ENCODE data around the gene ADGRL1. TPM values are rescaled to one million over a fixed set of nuclear protein-coding genes. Genes with fewer than 3 reads are reported as not detected.
"Not testable (repeated sequence)": the region's sequence is repeated elsewhere in the genome, so short reads cannot be mapped to it uniquely, and the experiment has no call there.

The ADGRL1 gene
- total and polyA plus RNA-seq, 9 of the 15 experiments (the other 6 are each of a cell fraction or from before 2014, with no cell fraction given): 0.14 to 37.0 (median 8.6) TPM

DNA sequence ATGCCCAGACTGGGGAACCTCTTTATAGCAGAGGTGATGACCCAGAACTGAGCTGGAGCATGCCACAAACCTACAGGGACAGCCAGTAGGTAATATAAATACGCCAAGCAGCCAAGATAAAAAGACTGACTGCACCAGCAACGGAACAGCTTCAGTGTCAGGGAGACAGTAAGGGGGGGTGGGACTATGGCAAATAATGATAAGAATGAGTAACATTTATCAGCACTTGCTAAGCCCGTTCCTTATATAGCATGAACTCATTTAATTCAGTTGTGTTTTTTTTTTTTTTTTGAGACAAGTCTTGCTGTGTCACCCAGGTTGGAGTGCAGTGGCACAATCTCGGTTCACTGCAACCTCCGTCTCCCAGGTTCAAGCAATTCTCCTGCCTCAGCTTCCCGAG is 20.5 kb upstream of the ADGRL1 start (continued):
- TF ChIP-seq MYNN (IDR thresholded peaks at IDR 0.05) (0 out of 2 replicates have a peak, but pooled peaks have one; percentile 37), HDAC3 (IDR thresholded peaks at IDR 0.05; ENCODE audit: borderline replicate concordance, partially characterized antibody) (peak; percentile 25), JUND (IDR thresholded peaks at IDR 0.05; ENCODE audit: borderline replicate concordance, low read depth, low read length) (peak; percentile 45; the same call in 1 of the 2 replicates), POLR2AphosphoS5 (IDR thresholded peaks at IDR 0.05; ENCODE audit: control insufficient read depth, insufficient read depth, low read depth, low read length) (peak; percentile 50; the same call in 1 of the 2 replicates), CBFA2T3 (IDR thresholded peaks at IDR 0.05) (peak; percentile 80), TCF3 (CRISPR knock-in tag; IDR thresholded peaks at IDR 0.05) (peak; percentile 77), FOSL1 (tag; conservative IDR thresholded peaks at IDR 0.05) (peak; percentile 80), CBFA2T2 (conservative IDR thresholded peaks at IDR 0.05) (peak; percentile 61), TAL1 (IDR thresholded peaks at IDR 0.05) (peak; percentile 47; the same call in 1 of the 2 replicates)
- not testable (repeated sequence) for TF ChIP-seq MYNN (CRISPR knock-in tag; IDR thresholded peaks at IDR 0.05); JUND (tag; IDR thresholded peaks at IDR 0.05; ENCODE audit: borderline replicate concordance, low read depth, low read length)
- TF ChIP-seq, protein P1, sequence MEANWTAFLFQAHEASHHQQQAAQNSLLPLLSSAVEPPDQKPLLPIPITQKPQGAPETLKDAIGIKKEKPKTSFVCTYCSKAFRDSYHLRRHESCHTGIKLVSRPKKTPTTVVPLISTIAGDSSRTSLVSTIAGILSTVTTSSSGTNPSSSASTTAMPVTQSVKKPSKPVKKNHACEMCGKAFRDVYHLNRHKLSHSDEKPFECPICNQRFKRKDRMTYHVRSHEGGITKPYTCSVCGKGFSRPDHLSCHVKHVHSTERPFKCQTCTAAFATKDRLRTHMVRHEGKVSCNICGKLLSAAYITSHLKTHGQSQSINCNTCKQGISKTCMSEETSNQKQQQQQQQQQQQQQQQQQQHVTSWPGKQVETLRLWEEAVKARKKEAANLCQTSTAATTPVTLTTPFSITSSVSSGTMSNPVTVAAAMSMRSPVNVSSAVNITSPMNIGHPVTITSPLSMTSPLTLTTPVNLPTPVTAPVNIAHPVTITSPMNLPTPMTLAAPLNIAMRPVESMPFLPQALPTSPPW (CRISPR knock-in tag; IDR thresholded peaks at IDR 0.05): peak; percentile 76

DNA sequence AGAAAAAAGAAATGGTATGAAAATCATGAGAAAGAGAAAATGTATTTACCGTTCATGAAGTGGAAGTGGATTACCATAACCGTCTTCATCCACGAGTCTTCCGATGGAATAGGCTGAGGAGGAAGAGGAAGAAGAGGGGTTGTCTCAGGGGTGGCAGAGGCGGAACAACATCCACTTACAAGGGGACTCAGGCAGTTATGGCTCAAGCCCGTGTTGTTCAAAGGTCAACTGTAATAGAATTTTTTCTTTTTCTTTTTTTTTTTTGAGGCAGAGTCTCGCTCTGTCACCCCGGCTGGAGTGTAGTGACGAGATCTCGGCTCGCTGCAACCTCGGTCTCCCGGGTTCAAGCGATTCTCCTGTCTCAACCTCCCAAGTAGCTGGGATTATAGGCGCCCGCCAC is 16.9 kb upstream of the ADGRL1 start:
- H3K4me1 ChIP-seq (replicated peaks in 1 of 2; ENCODE audit: control insufficient read depth in 2 of 2, insufficient read depth in 2 of 2, low read length in 2 of 2): peaks cover 5 to 18% of the 10 kb centered on the region in 2 experiments; a peak in 4 of 5 replicates
- H3K4me2 ChIP-seq (ENCODE audit: insufficient read depth, low read length): no peak overlapping the region
- no peak for FAIRE-seq
- 54% methylated on average over 8 of the region's 16 CpGs for WGBS (ENCODE audit: insufficient coverage, low coverage, missing lambda C conversion rate)
- no peak for DNase-seq (ENCODE audit: extremely low read depth in 1 of 4, low spot score in 3 of 4)
- H3K9me1 ChIP-seq (ENCODE audit: control insufficient read depth, insufficient read depth, low read length): no peaks in the 10 kb centered on the region
- H4K20me1 ChIP-seq (replicated peaks; ENCODE audit: control insufficient read depth, insufficient read depth, low read length): no peaks in the 10 kb centered on the region
- no peaks in the 10 kb centered on the region for H3K36me3 ChIP-seq (ENCODE audit: control insufficient read depth, insufficient read depth, low read length)
- no peaks in the 10 kb centered on the region for H3K27me3 ChIP-seq (ENCODE audit: control insufficient read depth in 2 of 2, insufficient read depth in 2 of 2, low read length in 2 of 2)
- H2AFZ ChIP-seq (ENCODE audit: low read depth, low read length): no peak overlapping the region
- no peak overlapping the region for H3K4me3 ChIP-seq
- TF ChIP-seq HLTF (IDR thresholded peaks at IDR 0.05) (no peak), ADNP (tag; IDR thresholded peaks at IDR 0.05) (no peak), C11orf30 (IDR thresholded peaks at IDR 0.05; ENCODE audit: low read depth) (no peak), RFX5 (IDR thresholded peaks at IDR 0.05; ENCODE audit: low read depth, low read length) (no peak), JUN (IDR thresholded peaks at IDR 0.05; ENCODE audit: borderline replicate concordance, low read depth, low read length) (no peak), JUN (CRISPR knock-in tag; IDR thresholded peaks at IDR 0.05; ENCODE audit: borderline replicate concordance) (no peak), JUND (IDR thresholded peaks at IDR 0.05; ENCODE audit: borderline replicate concordance, low read depth, low read length) (no peak), JUND (tag; IDR thresholded peaks at IDR 0.05; ENCODE audit: borderline replicate concordance, low read depth, low read length) (no peak), BCL6 (CRISPR knock-in tag; IDR thresholded peaks at IDR 0.05) (no peak), NR2C2 (CRISPR knock-in tag; IDR thresholded peaks at IDR 0.05) (no peak), NR2C2 (tag; IDR thresholded peaks at IDR 0.05) (no peak), ETV6 (IDR thresholded peaks at IDR 0.05; ENCODE audit: borderline replicate concordance in 1 of 2, low read depth in 2 of 2, low read length in 1 of 2) (no peak), ETV6 (CRISPR knock-in tag; IDR thresholded peaks at IDR 0.05; ENCODE audit: borderline replicate concordance) (no peak)
- TF ChIP-seq, protein P2, sequence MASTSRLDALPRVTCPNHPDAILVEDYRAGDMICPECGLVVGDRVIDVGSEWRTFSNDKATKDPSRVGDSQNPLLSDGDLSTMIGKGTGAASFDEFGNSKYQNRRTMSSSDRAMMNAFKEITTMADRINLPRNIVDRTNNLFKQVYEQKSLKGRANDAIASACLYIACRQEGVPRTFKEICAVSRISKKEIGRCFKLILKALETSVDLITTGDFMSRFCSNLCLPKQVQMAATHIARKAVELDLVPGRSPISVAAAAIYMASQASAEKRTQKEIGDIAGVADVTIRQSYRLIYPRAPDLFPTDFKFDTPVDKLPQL (IDR thresholded peaks at IDR 0.05; ENCODE audit: extremely low read depth, insufficient read length): no peak
- ChIA-PET POLR2A (no interaction called here), CTCF (ENCODE audit: low intra/inter-chr PET ratio) (no interaction called here)
- intact Hi-C loops (cut with micrococcal nuclease): no loop called here
- H3K9ac ChIP-seq (ENCODE audit: insufficient read depth in 1 of 2, low read depth in 2 of 2, low read length in 2 of 2): no peak overlapping the region
- H3K27ac ChIP-seq (ENCODE audit: extremely low read depth, low read depth, low read length): no peak overlapping the region
- ATAC-seq: no peak
- no peaks in the 10 kb centered on the region for H3K9me3 ChIP-seq (replicated peaks; ENCODE audit: control insufficient read depth, insufficient read depth, low read depth, low read length)
- H3K79me2 ChIP-seq (ENCODE audit: control insufficient read depth, insufficient read depth, low read length): no peaks in the 10 kb centered on the region
- BruUV-seq (replicated peaks): no TSS peak
- in situ Hi-C loops (cut with MboI): no loop called here
